ENCODE data around the gene TMEM11.

DNA sequence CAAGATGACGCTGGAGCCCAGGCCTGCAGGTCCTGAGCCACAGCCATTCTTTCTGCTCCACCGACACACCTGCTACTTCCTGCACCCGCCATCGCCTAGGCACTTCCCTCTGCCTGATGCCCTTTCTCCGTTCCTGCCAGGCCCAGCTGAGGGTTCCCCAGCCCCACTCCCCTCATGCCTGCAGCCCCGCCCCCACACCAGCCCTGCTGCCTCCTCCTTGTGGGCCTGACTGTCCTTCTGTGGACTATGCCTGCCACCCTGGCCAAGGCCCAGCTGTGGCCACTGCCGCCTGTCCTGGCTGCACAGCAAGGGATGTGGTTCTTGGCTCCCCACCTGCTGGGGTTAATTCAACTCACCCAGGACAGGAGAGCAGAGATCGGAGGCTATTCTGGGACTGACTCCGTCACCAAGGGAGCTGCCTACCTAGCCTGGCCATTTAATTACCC lies 31.7 kb upstream of the TMEM11 start:
- TF ChIP-seq, protein P1, sequence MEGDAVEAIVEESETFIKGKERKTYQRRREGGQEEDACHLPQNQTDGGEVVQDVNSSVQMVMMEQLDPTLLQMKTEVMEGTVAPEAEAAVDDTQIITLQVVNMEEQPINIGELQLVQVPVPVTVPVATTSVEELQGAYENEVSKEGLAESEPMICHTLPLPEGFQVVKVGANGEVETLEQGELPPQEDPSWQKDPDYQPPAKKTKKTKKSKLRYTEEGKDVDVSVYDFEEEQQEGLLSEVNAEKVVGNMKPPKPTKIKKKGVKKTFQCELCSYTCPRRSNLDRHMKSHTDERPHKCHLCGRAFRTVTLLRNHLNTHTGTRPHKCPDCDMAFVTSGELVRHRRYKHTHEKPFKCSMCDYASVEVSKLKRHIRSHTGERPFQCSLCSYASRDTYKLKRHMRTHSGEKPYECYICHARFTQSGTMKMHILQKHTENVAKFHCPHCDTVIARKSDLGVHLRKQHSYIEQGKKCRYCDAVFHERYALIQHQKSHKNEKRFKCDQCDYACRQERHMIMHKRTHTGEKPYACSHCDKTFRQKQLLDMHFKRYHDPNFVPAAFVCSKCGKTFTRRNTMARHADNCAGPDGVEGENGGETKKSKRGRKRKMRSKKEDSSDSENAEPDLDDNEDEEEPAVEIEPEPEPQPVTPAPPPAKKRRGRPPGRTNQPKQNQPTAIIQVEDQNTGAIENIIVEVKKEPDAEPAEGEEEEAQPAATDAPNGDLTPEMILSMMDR (IDR thresholded peaks at IDR 0.05): no peak
- no peak for TF ChIP-seq POLR2A (IDR thresholded peaks at IDR 0.05)

Data from Peyer's patch (tissue), 4 donors.